Endometrium (tissue), 2 donors: ENCODE measurements around the gene SOWAHC.

Experiments used
- FAIRE-seq: peaks from 2 replicates; lab custom pipeline; 2012; peaks lifted over from hg19 to GRCh38; lab: Jason Lieb, UNC
- donor health status: control.
- donor health status: control.

The SOWAHC gene

GRCh38 chr2:109646961-109647360, 32.8 kb downstream of the SOWAHC start:
- no peak for FAIRE-seq

GRCh38 chr2:109647636-109648035, 33.5 kb downstream of the SOWAHC start:
- no peak for FAIRE-seq

GRCh38 chr2:109648041-109648527, 33.9 kb downstream of the SOWAHC start:
- FAIRE-seq = no peak

- FAIRE-seq = no peak
Measured at GRCh38 chr2:109649736-109650695, 35.9 kb downstream of the SOWAHC start.

GRCh38 chr2:109654326-109655050, 40.3 kb downstream of the SOWAHC start:
- FAIRE-seq = no peak

- FAIRE-seq = no peak
Measured at GRCh38 chr2:109655287-109655686, 41.1 kb downstream of the SOWAHC start.

- no peak for FAIRE-seq
Measured at GRCh38 chr2:109659396-109660045, 45.4 kb downstream of the SOWAHC start.

GRCh38 chr2:109660046-109660860, 46.1 kb downstream of the SOWAHC start:
- no peak for FAIRE-seq

- no peak for FAIRE-seq
Measured at GRCh38 chr2:109662889-109663288, 48.7 kb downstream of the SOWAHC start.

GRCh38 chr2:109663721-109664120, 49.6 kb downstream of the SOWAHC start:
- no peak for FAIRE-seq

GRCh38 chr2:109666466-109666865, 52.3 kb downstream of the SOWAHC start:
- FAIRE-seq = no peak
